ENCODE results near the gene TXNRD2.

The TXNRD2 gene

GRCh38 chr22:19866665-19867009, 75.0 kb downstream of the TXNRD2 start:
- no peak for DNase-seq (ENCODE audit: low read depth in 2 of 2, low spot score in 1 of 2)

GRCh38 chr22:19865141-19865829, 76.3 kb downstream of the TXNRD2 start:
- no peak for DNase-seq (ENCODE audit: low read depth in 2 of 2, low spot score in 1 of 2)

GRCh38 chr22:19864538-19865106, 77.0 kb downstream of the TXNRD2 start:
- no peak for DNase-seq (ENCODE audit: low read depth in 2 of 2, low spot score in 1 of 2)

GRCh38 chr22:19863571-19863970, 78.0 kb downstream of the TXNRD2 start:
- no peak for DNase-seq (ENCODE audit: low read depth in 2 of 2, low spot score in 1 of 2)

GRCh38 chr22:19862619-19863246, 78.9 kb downstream of the TXNRD2 start:
- DNase-seq (ENCODE audit: low read depth in 2 of 2, low spot score in 1 of 2) = no peak

- no peak for DNase-seq (ENCODE audit: low read depth in 2 of 2, low spot score in 1 of 2)
Observed at GRCh38 chr22:19859861-19860510, 81.6 kb downstream of the TXNRD2 start.

- no peak for DNase-seq (ENCODE audit: low read depth in 2 of 2, low spot score in 1 of 2)
Observed at GRCh38 chr22:19857382-19857781, 84.2 kb downstream of the TXNRD2 start.

- peak in 1 of 2 donors; percentile 26 for DNase-seq (ENCODE audit: low read depth in 2 of 2, low spot score in 1 of 2)
Observed at GRCh38 chr22:19855504-19856409, 85.9 kb downstream of the TXNRD2 start.

GRCh38 chr22:19854778-19855503, 86.7 kb downstream of the TXNRD2 start, which contains the start of the genes GNB1L and RTL10:
GNB1L (minus strand) TSS chr22:19854874; CDS start chr22:19821355, 33,519 bp downstream.
RTL10 (minus strand) TSS chr22:19854874; CDS start chr22:19852261, 2,613 bp downstream.
- peak; percentile 81 to 91 for DNase-seq (ENCODE audit: low read depth in 2 of 2, low spot score in 1 of 2)

GRCh38 chr22:19853879-19854777, 87.5 kb downstream of the TXNRD2 start:
- DNase-seq (ENCODE audit: low read depth in 2 of 2, low spot score in 1 of 2) = no peak

- no peak for DNase-seq (ENCODE audit: low read depth in 2 of 2, low spot score in 1 of 2)
Observed at GRCh38 chr22:19853058-19853878, 88.3 kb downstream of the TXNRD2 start.

GRCh38 chr22:19852177-19852781, 89.3 kb downstream of the TXNRD2 start:
- DNase-seq (ENCODE audit: low read depth in 2 of 2, low spot score in 1 of 2) = no peak

GRCh38 chr22:19851291-19852176, 90.1 kb downstream of the TXNRD2 start:
- no peak for DNase-seq (ENCODE audit: low read depth in 2 of 2, low spot score in 1 of 2)

- DNase-seq (ENCODE audit: low read depth in 2 of 2, low spot score in 1 of 2) = no peak
Observed at GRCh38 chr22:19850763-19851109, 90.9 kb downstream of the TXNRD2 start.

GRCh38 chr22:19849835-19850762, 91.5 kb downstream of the TXNRD2 start:
- no peak for DNase-seq (ENCODE audit: low read depth in 2 of 2, low spot score in 1 of 2)

Measured in stimulated activated CD8-positive, alpha-beta memory T cell treated with anti-CD3 and anti-CD28 coated beads, Interleukin-4, amount 100 ng/mL, for 1 hour (primary cell).